Measurements from ENCODE around the gene GNG2. TPM values are rescaled to one million over a fixed set of nuclear protein-coding genes. Genes with fewer than 3 reads are reported as not detected.

The GNG2 gene
- total and polyA plus RNA-seq, 9 of the 15 experiments (the other 6 are each of a cell fraction or from before 2014, with no cell fraction given), result 0.18 TPM; not detected in 8

- no peaks in the 10 kb centered on the region for H3K36me3 ChIP-seq (ENCODE audit: control insufficient read depth, insufficient read depth, low read length)
- no peak overlapping the region for H3K4me3 ChIP-seq
- TF ChIP-seq THRAP3 (IDR thresholded peaks at IDR 0.05; ENCODE audit: borderline replicate concordance) (no peak), CTCF (IDR thresholded peaks at IDR 0.05 in 2 of 3, conservative IDR thresholded peaks at IDR 0.05 in 1 of 3; ENCODE audit: insufficient read depth in 2 of 3, low read depth in 1 of 3, low read length in 3 of 3) (no peak), ZNF146 (CRISPR knock-in tag; IDR thresholded peaks at IDR 0.05; ENCODE audit: unreplicated experiment) (no peak), RNF2 (IDR thresholded peaks at IDR 0.05) (no peak), KDM2B (CRISPR knock-in tag; IDR thresholded peaks at IDR 0.05) (no peak), HIVEP1 (CRISPR knock-in tag; IDR thresholded peaks at IDR 0.05) (no peak), ZNF143 (CRISPR knock-in tag; IDR thresholded peaks at IDR 0.05) (no peak), SMARCA4 (IDR thresholded peaks at IDR 0.05) (no peak), ZNF274 (IDR thresholded peaks at IDR 0.05; ENCODE audit: borderline replicate concordance, low read depth, low read length) (no peak), ETS2 (tag; IDR thresholded peaks at IDR 0.05; ENCODE audit: borderline replicate concordance, poor library complexity, severe bottlenecking) (no peak), KHSRP (IDR thresholded peaks at IDR 0.05) (no peak), ELF4 (CRISPR knock-in tag; IDR thresholded peaks at IDR 0.05) (no peak), XRCC3 (IDR thresholded peaks at IDR 0.05) (no peak), ZNF311 (CRISPR knock-in tag; IDR thresholded peaks at IDR 0.05) (no peak), RB1 (IDR thresholded peaks at IDR 0.05; ENCODE audit: low read depth) (no peak), AFF1 (IDR thresholded peaks at IDR 0.05; ENCODE audit: low read depth in 1 of 2, partially characterized antibody in 2 of 2) (no peak)
- ATAC-seq, result no peak
- no peak overlapping the region for H3K9ac ChIP-seq (ENCODE audit: insufficient read depth in 1 of 2, low read depth in 2 of 2, low read length in 2 of 2)
- H2AFZ ChIP-seq (ENCODE audit: low read depth, low read length), result no peak overlapping the region
- 0% methylated on average over 2 of the region's 2 CpGs for WGBS (ENCODE audit: insufficient coverage, low coverage, missing lambda C conversion rate)
- H3K4me1 ChIP-seq (replicated peaks in 1 of 2; ENCODE audit: control insufficient read depth in 2 of 2, insufficient read depth in 2 of 2, low read length in 2 of 2), result no peaks in the 10 kb centered on the region
- DNase-seq (ENCODE audit: extremely low read depth in 1 of 4, low spot score in 3 of 4), result no peak
- H3K27ac ChIP-seq (ENCODE audit: extremely low read depth, low read depth, low read length), result no peak overlapping the region
- H3K27me3 ChIP-seq (ENCODE audit: control insufficient read depth in 2 of 2, insufficient read depth in 2 of 2, low read length in 2 of 2), result no peaks in the 10 kb centered on the region
- CTCF ChIA-PET (ENCODE audit: low intra/inter-chr PET ratio), result no interaction called here
- intact Hi-C loops (cut with micrococcal nuclease) (no loop called here), in situ Hi-C loops (cut with MboI) (no loop called here)
- H4K20me1 ChIP-seq (replicated peaks; ENCODE audit: control insufficient read depth, insufficient read depth, low read length), result no peaks in the 10 kb centered on the region
- H3K9me1 ChIP-seq (ENCODE audit: control insufficient read depth, insufficient read depth, low read length), result no peaks in the 10 kb centered on the region
- POLR2A ChIA-PET, result interaction anchor here (0.6 kb wide), 1 partner anchor 163 kb away, joined by 4 read pairs; no protein-coding TSS in a partner anchor
- no peak for FAIRE-seq
- no TSS peak for BruUV-seq (replicated peaks)
- H3K79me2 ChIP-seq (ENCODE audit: control insufficient read depth, insufficient read depth, low read length), result no peaks in the 10 kb centered on the region
- no peaks in the 10 kb centered on the region for H3K9me3 ChIP-seq (replicated peaks; ENCODE audit: control insufficient read depth, insufficient read depth, low read depth, low read length)
- H3K4me2 ChIP-seq (ENCODE audit: insufficient read depth, low read length), result no peak overlapping the region
These were observed 11.4 kb downstream of the GNG2 start for GRCh38 chr14:51871846-51872245.
